PC-3 (cell line): ENCODE measurements around the gene NUDCD2. TPM values are rescaled to one million over a fixed set of nuclear protein-coding genes. Genes with fewer than 3 reads are reported as not detected.

Experiments
- ATAC-seq: fragments of 200-7000 bp; cut with Tn5 transposase; 2 replicates; pipeline ENCODE4 v1.9.1; 2020; ENCODE audit warnings: mild to moderate bottlenecking, moderate library complexity
- BruUV-seq: library from RNA; stranded (reverse); fragments of 400-500 nt; replicated peaks from 2 replicates; lab custom pipeline; 2021; lab: Mats Ljungman, UMichigan
- CTCF ChIA-PET: fragments of 300-600 bp; sonication (Branson Sonifier 250); formaldehyde crosslinking; loops from one replicate; lab custom pipeline; 2022; ENCODE audit warnings: antibody characterized with exemption; lab: Charles Lee
- POLR2A ChIA-PET: fragments of 300-600 bp; sonication (Branson Sonifier 250); formaldehyde crosslinking; loops from one replicate; lab custom pipeline; 2022; ENCODE audit warnings: antibody characterized with exemption; ENCODE audit not compliant: unreplicated experiment; lab: Charles Lee
- DNase-seq: peaks from one replicate; pipeline ENCODE4 v3.0.0-alpha.2; 2015
- H2AFZ ChIP-seq: fragments of 300-600 bp; sonication (generic); 2 replicates; pipeline ENCODE4 v1.6.0; 2016; ENCODE audit warnings: antibody characterized with exemption, low read length
- H3F3A ChIP-seq: fragments of 300-600 bp; sonication (generic); one replicate; pipeline ENCODE4 v1.6.0; 2017; ENCODE audit warnings: antibody characterized with exemption, low read length, control low read depth, mild to moderate bottlenecking; ENCODE audit not compliant: unreplicated experiment
- H3K27ac ChIP-seq: fragments of 300-600 bp; sonication (generic); 2 replicates; pipeline ENCODE4 v1.5.1; 2016; ENCODE audit warnings: mild to moderate bottlenecking, low read length
- H3K27me3 ChIP-seq: fragments of 300-600 bp; sonication (generic); 2 replicates; pipeline ENCODE4 v1.6.1; 2016; ENCODE audit warnings: low read length, mixed read lengths
- H3K36me3 ChIP-seq: fragments of 300-600 bp; sonication (generic); 2 replicates; pipeline ENCODE4 v1.6.1; 2016; ENCODE audit warnings: low read depth, mixed run types, low read length, mixed read lengths
- H3K4me1 ChIP-seq: fragments of 300-600 bp; sonication (generic); 2 replicates; pipeline ENCODE4 v1.5.1; 2016; ENCODE audit warnings: low read length; ENCODE audit not compliant: insufficient read depth
- H3K4me2 ChIP-seq: fragments of 300-600 bp; sonication (generic); 2 replicates; pipeline ENCODE4 v1.6.0; 2016; ENCODE audit warnings: low read length
- H3K4me3 ChIP-seq: fragments of 300-600 bp; sonication (generic); 2 replicates; pipeline ENCODE4 v1.5.1; 2016; ENCODE audit warnings: mild to moderate bottlenecking, low read length, mixed read lengths
- H3K79me2 ChIP-seq: fragments of 300-600 bp; sonication (generic); 2 replicates; pipeline ENCODE4 v1.6.1; 2017; ENCODE audit warnings: low read length, mixed read lengths
- H3K9ac ChIP-seq: fragments of 300-600 bp; sonication (generic); 2 replicates; pipeline ENCODE4 v1.6.0; 2016; ENCODE audit warnings: mild to moderate bottlenecking, low read length
- H3K9me2 ChIP-seq: fragments of 300-600 bp; sonication (generic); replicated peaks from 2 replicates; pipeline ENCODE4 v1.6.1; 2016; ENCODE audit warnings: mixed run types, low read length, mixed read lengths
- H3K9me3 ChIP-seq: fragments of 300-600 bp; sonication (generic); 2 replicates; pipeline ENCODE4 v1.6.1; 2016; ENCODE audit warnings: low read length, mixed read lengths
- H4K20me1 ChIP-seq: fragments of 300-600 bp; sonication (generic); 2 replicates; pipeline ENCODE4 v1.6.1; 2016; ENCODE audit warnings: low read length, mixed read lengths
- CTCF ChIP-seq: fragments of 300-600 bp; sonication (generic); conservative IDR thresholded peaks from 2 replicates; pipeline ENCODE4 v1.5.1; 2017; ENCODE audit warnings: antibody characterized with exemption, low read depth, mild to moderate bottlenecking, low read length
- EZH2 ChIP-seq: fragments of 300-600 bp; sonication (generic); IDR thresholded peaks from one replicate; pipeline ENCODE4 v1.6.1; 2017; ENCODE audit warnings: antibody characterized with exemption, mild to moderate bottlenecking, low read length; ENCODE audit not compliant: unreplicated experiment
- EZH2phosphoT487 ChIP-seq: fragments of 300-600 bp; sonication (generic); IDR thresholded peaks from 2 replicates; pipeline ENCODE4 v1.6.1; 2018; ENCODE audit warnings: mild to moderate bottlenecking, antibody characterized with exemption, low read length, borderline replicate concordance
- intact Hi-C: fragments of 100-400 bp; cut with micrococcal nuclease; formaldehyde crosslinking; loops from 2 replicates; pipeline ENCODE4 v1.9.0; 2023
- total RNA-seq: library from RNA; depleted of rRNA; stranded (reverse); fragments of >200 nt; gene quantifications from 2 replicates; pipeline ENCODE4 v1.2.3, GENCODE V29; 2014

The NUDCD2 gene
- total RNA-seq, 1 experiment from 2014 or later = 31.2 TPM

- Histone ChIP-seq H3K9me3 (no peaks in the 10 kb centered on the region), H3K27me3 (no peaks in the 10 kb centered on the region), H3K79me2 (no peaks in the 10 kb centered on the region), H3K36me3 (peaks cover 71% of the 10 kb centered on the region), H3K9ac (no peak overlapping the region), H3K4me3 (no peak overlapping the region), H4K20me1 (no peaks in the 10 kb centered on the region), H3F3A (no peaks in the 10 kb centered on the region), H2AFZ (no peak overlapping the region), H3K9me2 (no peaks in the 10 kb centered on the region), H3K27ac (no peak overlapping the region), H3K4me2 (no peak overlapping the region), H3K4me1 (peaks cover 24% of the 10 kb centered on the region)
- DNase-seq (no peak), ATAC-seq (no peak)
- TF ChIP-seq EZH2 = no peak
- no peak for TF ChIP-seq CTCF
- POLR2A ChIA-PET = interaction anchor here (0.6 kb wide), 1 partner anchor 14 kb away, joined by 6 read pairs; no protein-coding TSS in a partner anchor
- CTCF ChIA-PET = no interaction called here
- no TSS peak for BruUV-seq
- intact Hi-C loops = no loop called here
These were observed 15.5 kb upstream of the NUDCD2 start for GRCh38 chr5:163475411-163475810.

GRCh38 chr5:163473635-163474243 lies 13.8 kb upstream of the NUDCD2 start:
- intact Hi-C loops = loop anchor here (1.0 kb wide), 1 partner anchor 30 kb away; no protein-coding TSS in a partner anchor
- Histone ChIP-seq H3K9me3 (no peaks in the 10 kb centered on the region), H3K79me2 (no peaks in the 10 kb centered on the region), H3K9me2 (no peaks in the 10 kb centered on the region), H3F3A (no peaks in the 10 kb centered on the region), H3K4me1 (peaks cover 18% of the 10 kb centered on the region), H4K20me1 (no peaks in the 10 kb centered on the region), H2AFZ (no peak overlapping the region), H3K27me3 (no peaks in the 10 kb centered on the region), H3K27ac (no peak overlapping the region), H3K9ac (no peak overlapping the region), H3K4me2 (no peak overlapping the region), H3K4me3 (no peak overlapping the region), H3K36me3 (peaks cover 68% of the 10 kb centered on the region)
- TF ChIP-seq CTCF = peak; percentile 65
- TF ChIP-seq EZH2phosphoT487 = no peak
- DNase-seq = peak; percentile 48
- peak; percentile 64; the same call in 1 of the 2 replicates for ATAC-seq
- CTCF ChIA-PET = no interaction called here
- POLR2A ChIA-PET = no interaction called here
- no TSS peak for BruUV-seq

- intact Hi-C loops = no loop called here
- Histone ChIP-seq H3K4me1 (peaks cover under 1% of the 10 kb centered on the region), H3K9ac (no peak overlapping the region), H3K9me3 (no peaks in the 10 kb centered on the region), H4K20me1 (no peaks in the 10 kb centered on the region), H3K36me3 (peaks cover 53% of the 10 kb centered on the region), H3K4me3 (no peak overlapping the region), H3K4me2 (no peak overlapping the region), H3K9me2 (no peaks in the 10 kb centered on the region), H3K27ac (no peak overlapping the region), H3K79me2 (peaks cover 38% of the 10 kb centered on the region), H2AFZ (no peak overlapping the region), H3F3A (no peaks in the 10 kb centered on the region), H3K27me3 (no peaks in the 10 kb centered on the region)
- ATAC-seq (peak; percentile 31; the same call in 1 of the 2 replicates), DNase-seq (no peak)
- no TSS peak for BruUV-seq
- TF ChIP-seq EZH2 = no peak
- ChIA-PET CTCF (no interaction called here), POLR2A (interaction anchor here (0.8 kb wide), 1 partner anchor 30 kb away, joined by 4 read pairs; the partner anchor contains the start of gene CCNG1)
These were observed 7.8 kb upstream of the NUDCD2 start for GRCh38 chr5:163467682-163468081.
